HEK293 (cell line): Measurements from ENCODE around the gene PTPN4.

Source experiments
- SCRT2 ChIP-seq: fragments of 450-650 bp; formaldehyde crosslinking; IDR thresholded peaks from 2 replicates; pipeline ENCODE4 v1.5.1; 2016; ENCODE audit warnings: missing biosample characterization, missing genetic modification characterization
- TRIM28 ChIP-seq: IDR thresholded peaks from 2 replicates; pipeline ENCODE4 v1.6.1; 2011; ENCODE audit warnings: low read length, control low read depth, borderline replicate concordance
- ZBTB7A ChIP-seq: fragments of 450-650 bp; formaldehyde crosslinking; IDR thresholded peaks from 2 replicates; pipeline ENCODE4 v1.5.1; 2016; ENCODE audit warnings: low read depth, missing biosample characterization, missing genetic modification characterization
- ZNF274 ChIP-seq, 2 experiments: fragments of 200-500 bp in 1 of 2; fragments of 450-650 bp in 1 of 2; sonication (Bioruptor generic) in 1 of 2; formaldehyde crosslinking in 1 of 2; IDR thresholded peaks; 2 replicates each; pipeline versions ENCODE4 v1.5.1 to v1.6.1; 2014 to 2016; ENCODE audit warnings: borderline replicate concordance in 1 of 2, inconsistent platforms in 1 of 2, low read length in 1 of 2, missing biosample characterization in 1 of 2, missing genetic modification characterization in 1 of 2
- ZNF555 ChIP-seq: fragments of 450-650 bp; formaldehyde crosslinking; conservative IDR thresholded peaks from 2 replicates; pipeline ENCODE4 v1.5.1; 2017; ENCODE audit warnings: missing biosample characterization, mild to moderate bottlenecking, missing genetic modification characterization, inconsistent platforms
- ZNF660 ChIP-seq: fragments of 450-650 bp; IDR thresholded peaks from 2 replicates; pipeline ENCODE4 v1.5.1; 2018; ENCODE audit warnings: missing biosample characterization, mild to moderate bottlenecking, missing genetic modification characterization
- TF ChIP-seq, protein P1 (sequence below): fragments of 450-650 bp; formaldehyde crosslinking; IDR thresholded peaks from 2 replicates; pipeline ENCODE4 v1.5.1; 2016; ENCODE audit warnings: missing biosample characterization, missing genetic modification characterization
- TF ChIP-seq, protein P2 (sequence below): fragments of 450-650 bp; formaldehyde crosslinking; IDR thresholded peaks from 2 replicates; pipeline ENCODE4 v1.5.1; 2016; ENCODE audit warnings: missing biosample characterization, missing genetic modification characterization

DNA sequence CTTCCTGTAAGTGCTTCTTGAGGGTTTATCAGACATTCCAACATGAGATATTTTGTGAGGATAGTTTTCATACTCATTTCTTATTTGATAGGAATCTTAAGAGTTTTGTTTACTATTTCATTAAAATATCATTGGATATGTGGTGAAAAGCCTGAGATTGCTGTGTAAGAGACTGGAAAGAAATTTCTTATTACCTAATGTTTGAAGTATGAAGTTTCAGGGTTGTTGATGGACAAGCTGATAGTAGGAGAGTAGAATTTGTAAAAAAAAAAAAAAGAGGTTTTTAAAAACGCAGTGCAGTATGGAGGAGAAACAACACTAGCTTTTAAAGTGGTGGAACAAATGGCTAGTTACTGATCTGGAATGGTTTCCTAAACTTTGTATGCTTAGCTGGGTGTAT lies 260.8 kb downstream of the PTPN4 start:
- no peak for TF ChIP-seq ZNF555 (tag by site-specific recombination)
- no peak for TF ChIP-seq ZNF274 (IDR thresholded peaks at IDR 0.05; ENCODE audit: low read length)
- no peak for TF ChIP-seq ZNF274 (tag by site-specific recombination; IDR thresholded peaks at IDR 0.05; ENCODE audit: borderline replicate concordance)
- TF ChIP-seq, protein P1, sequence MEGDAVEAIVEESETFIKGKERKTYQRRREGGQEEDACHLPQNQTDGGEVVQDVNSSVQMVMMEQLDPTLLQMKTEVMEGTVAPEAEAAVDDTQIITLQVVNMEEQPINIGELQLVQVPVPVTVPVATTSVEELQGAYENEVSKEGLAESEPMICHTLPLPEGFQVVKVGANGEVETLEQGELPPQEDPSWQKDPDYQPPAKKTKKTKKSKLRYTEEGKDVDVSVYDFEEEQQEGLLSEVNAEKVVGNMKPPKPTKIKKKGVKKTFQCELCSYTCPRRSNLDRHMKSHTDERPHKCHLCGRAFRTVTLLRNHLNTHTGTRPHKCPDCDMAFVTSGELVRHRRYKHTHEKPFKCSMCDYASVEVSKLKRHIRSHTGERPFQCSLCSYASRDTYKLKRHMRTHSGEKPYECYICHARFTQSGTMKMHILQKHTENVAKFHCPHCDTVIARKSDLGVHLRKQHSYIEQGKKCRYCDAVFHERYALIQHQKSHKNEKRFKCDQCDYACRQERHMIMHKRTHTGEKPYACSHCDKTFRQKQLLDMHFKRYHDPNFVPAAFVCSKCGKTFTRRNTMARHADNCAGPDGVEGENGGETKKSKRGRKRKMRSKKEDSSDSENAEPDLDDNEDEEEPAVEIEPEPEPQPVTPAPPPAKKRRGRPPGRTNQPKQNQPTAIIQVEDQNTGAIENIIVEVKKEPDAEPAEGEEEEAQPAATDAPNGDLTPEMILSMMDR (tag by site-specific recombination) = no peak
- no peak for TF ChIP-seq ZNF660
- no peak for TF ChIP-seq SCRT2 (tag by site-specific recombination)
- no peak for TF ChIP-seq TRIM28
- TF ChIP-seq ZBTB7A (tag by site-specific recombination) = no peak
- TF ChIP-seq, protein P2, sequence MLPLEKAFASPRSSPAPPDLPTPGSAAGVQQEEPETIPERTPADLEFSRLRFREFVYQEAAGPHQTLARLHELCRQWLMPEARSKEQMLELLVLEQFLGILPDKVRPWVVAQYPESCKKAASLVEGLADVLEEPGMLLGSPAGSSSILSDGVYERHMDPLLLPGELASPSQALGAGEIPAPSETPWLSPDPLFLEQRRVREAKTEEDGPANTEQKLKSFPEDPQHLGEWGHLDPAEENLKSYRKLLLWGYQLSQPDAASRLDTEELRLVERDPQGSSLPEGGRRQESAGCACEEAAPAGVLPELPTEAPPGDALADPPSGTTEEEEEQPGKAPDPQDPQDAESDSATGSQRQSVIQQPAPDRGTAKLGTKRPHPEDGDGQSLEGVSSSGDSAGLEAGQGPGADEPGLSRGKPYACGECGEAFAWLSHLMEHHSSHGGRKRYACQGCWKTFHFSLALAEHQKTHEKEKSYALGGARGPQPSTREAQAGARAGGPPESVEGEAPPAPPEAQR (tag by site-specific recombination) = no peak
